Dendritic cell treated with granulocyte-macrophage colony-stimulating factor and Interleukin-4, amounts not matched to agents 40 ng/mL and 50 ng/mL, for 4 days (primary cell): ENCODE results near the gene KRT35.
"Not testable (repeated sequence)": the region's sequence is repeated elsewhere in the genome, so short reads cannot be mapped to it uniquely, and the experiment has no call there.

Source experiments
- H3K27ac Mint-ChIP-seq: one replicate; pipeline ENCODE4 v1.8.0; 2022; ENCODE audit warnings: mild to moderate bottlenecking, mixed read lengths
- H3K27me3 Mint-ChIP-seq: one replicate; pipeline ENCODE4 v1.8.0; 2022; ENCODE audit warnings: mild to moderate bottlenecking, mixed read lengths
- H3K36me3 Mint-ChIP-seq: one replicate; pipeline ENCODE4 v1.8.0; 2022; ENCODE audit warnings: low read depth, mixed read lengths
- H3K4me1 Mint-ChIP-seq: one replicate; pipeline ENCODE4 v1.8.0; 2022; ENCODE audit warnings: low read depth, mixed read lengths
- H3K4me3 Mint-ChIP-seq: one replicate; pipeline ENCODE4 v1.8.0; 2022; ENCODE audit warnings: mild to moderate bottlenecking, moderate library complexity, mixed read lengths
- H3K9me3 Mint-ChIP-seq: one replicate; pipeline ENCODE4 v1.8.0; 2022; ENCODE audit warnings: mixed read lengths
- intact Hi-C: fragments of 100-400 bp; cut with micrococcal nuclease; formaldehyde crosslinking; loops from one replicate; pipeline ENCODE4 v1.15.0; 2022

KRT35 gene

GRCh38 chr17:41444186-41444585, 36.8 kb downstream of the KRT35 start:
- H3K4me1 Mint-ChIP-seq, result no peaks in the 10 kb centered on the region
- H3K9me3 Mint-ChIP-seq, result no peaks in the 10 kb centered on the region
- intact Hi-C loops, result no loop called here

GRCh38 chr17:41442739-41443138, 38.2 kb downstream of the KRT35 start:
- no peaks in the 10 kb centered on the region for H3K36me3 Mint-ChIP-seq
- no peak overlapping the region for H3K27ac Mint-ChIP-seq
- no peak overlapping the region for H3K4me3 Mint-ChIP-seq
- H3K27me3 Mint-ChIP-seq, result peaks cover 27% of the 10 kb centered on the region
- intact Hi-C loops, result no loop called here
- H3K9me3 Mint-ChIP-seq, result no peaks in the 10 kb centered on the region
- H3K4me1 Mint-ChIP-seq, result no peaks in the 10 kb centered on the region

More at GRCh38 chr17:41444186-41444585, 36.8 kb downstream of the KRT35 start:
- Mint-ChIP-seq H3K36me3 (no peaks in the 10 kb centered on the region), H3K27ac (no peak overlapping the region), H3K4me3 (no peak overlapping the region), H3K27me3 (peaks cover 28% of the 10 kb centered on the region)

GRCh38 chr17:41440531-41441033, 40.4 kb downstream of the KRT35 start, which contains the start of gene KRT38:
Gene KRT38, minus strand, starts transcription at chr17:41440983. Its CDS starts 62 bp downstream, at chr17:41440921.
- Mint-ChIP-seq H3K9me3 (no peaks in the 10 kb centered on the region), H3K36me3 (no peaks in the 10 kb centered on the region), H3K4me3 (no peak within 1 kb of the TSS), H3K4me1 (no peaks in the 10 kb centered on the region), H3K27me3 (peaks cover 23% of the 10 kb centered on the region), H3K27ac (no peak within 1 kb of the TSS)
- intact Hi-C loops, result no loop called here

- Mint-ChIP-seq H3K4me3 (no peak overlapping the region), H3K27ac (no peak overlapping the region), H3K36me3 (no peaks in the 10 kb centered on the region), H3K4me1 (no peaks in the 10 kb centered on the region), H3K9me3 (no peaks in the 10 kb centered on the region), H3K27me3 (peaks cover 18% of the 10 kb centered on the region)
- intact Hi-C loops, result no loop called here
These were observed 41.6 kb downstream of the KRT35 start for GRCh38 chr17:41439375-41439774.

GRCh38 chr17:41437769-41438168, 43.2 kb downstream of the KRT35 start:
- Mint-ChIP-seq H3K9me3 (no peaks in the 10 kb centered on the region), H3K4me1 (no peaks in the 10 kb centered on the region), H3K27me3 (peaks cover 8% of the 10 kb centered on the region), H3K4me3 (no peak overlapping the region), H3K27ac (no peak overlapping the region), H3K36me3 (no peaks in the 10 kb centered on the region)
- intact Hi-C loops, result no loop called here

GRCh38 chr17:41437254-41437653, 43.7 kb downstream of the KRT35 start:
- H3K36me3 Mint-ChIP-seq, result no peaks in the 10 kb centered on the region
- H3K27ac Mint-ChIP-seq, result no peak overlapping the region
- H3K9me3 Mint-ChIP-seq, result no peaks in the 10 kb centered on the region
- H3K27me3 Mint-ChIP-seq, result peaks cover 6% of the 10 kb centered on the region
- no peak overlapping the region for H3K4me3 Mint-ChIP-seq
- no peaks in the 10 kb centered on the region for H3K4me1 Mint-ChIP-seq
- intact Hi-C loops, result no loop called here

- Mint-ChIP-seq H3K4me1 (no peaks in the 10 kb centered on the region), H3K4me3 (no peak overlapping the region), H3K9me3 (no peaks in the 10 kb centered on the region), H3K27ac (no peak overlapping the region), H3K27me3 (peaks cover 10% of the 10 kb centered on the region), H3K36me3 (no peaks in the 10 kb centered on the region)
- intact Hi-C loops, result no loop called here
These were observed 46.5 kb downstream of the KRT35 start for GRCh38 chr17:41434415-41434814.

- no peaks in the 10 kb centered on the region for H3K9me3 Mint-ChIP-seq
- no peak overlapping the region for H3K4me3 Mint-ChIP-seq
- no peaks in the 10 kb centered on the region for H3K36me3 Mint-ChIP-seq
- H3K27me3 Mint-ChIP-seq, result peaks cover 10% of the 10 kb centered on the region
- H3K4me1 Mint-ChIP-seq, result no peaks in the 10 kb centered on the region
- no peak overlapping the region for H3K27ac Mint-ChIP-seq
- intact Hi-C loops, result no loop called here
These were observed 46.9 kb downstream of the KRT35 start for GRCh38 chr17:41434005-41434404.

GRCh38 chr17:41433586-41433985, 47.4 kb downstream of the KRT35 start:
- Mint-ChIP-seq H3K27me3 (peaks cover 10% of the 10 kb centered on the region), H3K4me1 (no peaks in the 10 kb centered on the region), H3K9me3 (no peaks in the 10 kb centered on the region), H3K36me3 (no peaks in the 10 kb centered on the region), H3K27ac (no peak overlapping the region), H3K4me3 (no peak overlapping the region)
- intact Hi-C loops, result no loop called here

- H3K9me3 Mint-ChIP-seq, H3K36me3 Mint-ChIP-seq, intact Hi-C loops, H3K4me3 Mint-ChIP-seq, H3K4me1 Mint-ChIP-seq, H3K27ac Mint-ChIP-seq: not testable (repeated sequence)
- H3K27me3 Mint-ChIP-seq, result peaks cover 11% of the 10 kb centered on the region
These were observed 50.6 kb downstream of the KRT35 start for GRCh38 chr17:41430376-41430775.

- Mint-ChIP-seq H3K27ac (no peak overlapping the region), H3K9me3 (no peaks in the 10 kb centered on the region), H3K4me1 (no peaks in the 10 kb centered on the region), H3K4me3 (no peak overlapping the region), H3K27me3 (peaks cover 11% of the 10 kb centered on the region), H3K36me3 (no peaks in the 10 kb centered on the region)
- intact Hi-C loops, result no loop called here
These were observed 51.3 kb downstream of the KRT35 start for GRCh38 chr17:41429667-41430066.

- Mint-ChIP-seq H3K9me3 (no peaks in the 10 kb centered on the region), H3K27ac (no peak overlapping the region), H3K4me3 (no peak overlapping the region), H3K4me1 (no peaks in the 10 kb centered on the region), H3K27me3 (peaks cover 15% of the 10 kb centered on the region), H3K36me3 (no peaks in the 10 kb centered on the region)
- intact Hi-C loops, result no loop called here
These were observed 52.2 kb downstream of the KRT35 start for GRCh38 chr17:41428591-41429291.
